OCI-LY3 (cell line): ENCODE results near the gene ZNF346.

Source experiments
- H2AFZ ChIP-seq: fragments of 200-600, 300-600 bp; shearing (Covaris generic); 2 replicates; pipeline ENCODE4 v1.6.0; 2014; ENCODE audit warnings: antibody characterized with exemption, low read depth, low read length
- H3K27ac ChIP-seq: fragments of 200-600, 300-600 bp; sonication (generic); 2 replicates; pipeline ENCODE4 v1.5.1; 2014; ENCODE audit warnings: mild to moderate bottlenecking, low read length, moderate library complexity, mixed read lengths
- H3K27me3 ChIP-seq: fragments of 200-600, 300-600 bp; sonication (generic); 2 replicates; pipeline ENCODE4 v1.6.1; 2014; ENCODE audit warnings: low read depth, low read length, mixed read lengths
- H3K36me3 ChIP-seq: fragments of 200-600, 300-600 bp; sonication (generic); replicated peaks from 2 replicates; pipeline ENCODE3; 2014; ENCODE audit warnings: low read depth, low read length, mixed read lengths
- H3K4me1 ChIP-seq: fragments of 300-600, 200-600 bp; sonication (generic); 2 replicates; pipeline ENCODE4 v1.6.1; 2014; ENCODE audit warnings: low read length, mixed read lengths
- H3K4me2 ChIP-seq: fragments of 200-600, 300-600 bp; sonication (generic); 2 replicates; pipeline ENCODE4 v1.6.1; 2014; ENCODE audit warnings: low read length, mixed read lengths
- H3K4me3 ChIP-seq: fragments of 300-600, 200-600 bp; sonication (generic); 2 replicates; pipeline ENCODE4 v1.5.1; 2014; ENCODE audit warnings: antibody characterized with exemption, mild to moderate bottlenecking, low read length, moderate library complexity
- H3K79me2 ChIP-seq: fragments of 300-600, 200-600 bp; shearing (Covaris generic); 2 replicates; pipeline ENCODE4 v1.6.1; 2014; ENCODE audit warnings: mild to moderate bottlenecking, low read length, mixed read lengths
- H3K9ac ChIP-seq: fragments of 300-600, 200-600 bp; shearing (Covaris generic); 2 replicates; pipeline ENCODE4 v1.6.0; 2014; ENCODE audit warnings: mild to moderate bottlenecking, low read length, moderate library complexity
- H3K9me3 ChIP-seq: fragments of 200-600, 300-600 bp; shearing (Covaris generic); 2 replicates; pipeline ENCODE4 v1.6.1; 2014; ENCODE audit warnings: low read length, mixed read lengths; ENCODE audit not compliant: insufficient read depth
- H4K20me1 ChIP-seq: fragments of 200-600, 300-600 bp; sonication (generic); 2 replicates; pipeline ENCODE4 v1.6.1; 2016; ENCODE audit warnings: low read length, mixed read lengths; ENCODE audit not compliant: insufficient read depth
- EZH2phosphoT487 ChIP-seq: fragments of 200-600 bp; shearing (Covaris generic); IDR thresholded peaks from 2 replicates; pipeline ENCODE4 v1.6.1; 2018; ENCODE audit warnings: antibody characterized with exemption, mixed run types, low read depth
- TF ChIP-seq, protein P1 (sequence below): fragments of 200-600, 300-600 bp; sonication (generic); IDR thresholded peaks from 2 replicates; pipeline ENCODE4 v1.5.1; 2014; ENCODE audit warnings: antibody characterized with exemption, low read length, low read depth

Gene ZNF346

DNA sequence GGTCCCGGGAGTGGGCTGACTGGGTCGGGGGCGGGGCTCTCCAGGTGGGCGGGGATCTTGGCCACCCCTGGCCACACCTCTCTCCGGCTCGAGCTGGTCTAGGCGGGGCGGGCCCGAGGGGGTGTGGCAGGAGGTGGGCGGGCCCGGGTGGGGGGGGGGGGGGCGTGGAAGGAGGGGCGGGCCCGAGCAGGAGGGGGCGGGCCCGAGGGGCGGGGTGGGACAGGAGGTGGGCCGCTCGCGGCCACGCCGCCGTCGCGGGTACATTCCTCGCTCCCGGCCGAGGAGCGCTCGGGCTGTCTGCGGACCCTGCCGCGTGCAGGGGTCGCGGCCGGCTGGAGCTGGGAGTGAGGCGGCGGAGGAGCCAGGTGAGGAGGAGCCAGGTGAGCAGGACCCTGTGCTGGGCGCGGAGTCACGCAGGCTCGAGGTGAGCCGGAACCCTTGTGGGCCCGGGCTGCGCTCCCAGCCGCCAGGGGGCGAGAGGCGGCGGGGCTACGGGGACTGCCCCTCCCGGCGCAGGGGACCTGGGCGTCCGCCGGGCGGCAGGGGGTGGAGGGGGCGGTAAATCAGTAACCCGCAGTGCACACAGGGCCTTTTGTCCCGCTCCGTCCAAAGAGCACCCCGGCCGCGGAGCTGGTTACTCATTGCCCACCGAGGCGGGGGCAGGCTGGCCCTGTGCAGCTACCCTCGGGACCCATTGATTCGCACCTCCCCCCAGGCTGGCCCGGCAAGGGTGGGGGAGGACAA is 64.3 kb downstream of the ZNF346 start, which contains the start of gene FGFR4:
Gene FGFR4, plus strand, starts transcription at position 262 of the 744 bp plus-strand sequence. CDS start 2,688 bp downstream, outside the sequence.
- Histone ChIP-seq H3K4me1 (0 out of 2 replicates have a peak, but pooled peaks cover 5% of the 10 kb centered on the region), H3K4me2 (peak within 1 kb of the TSS; percentile 71), H3K27ac (no peak within 1 kb of the TSS), H3K27me3 (peaks cover 27% of the 10 kb centered on the region), H4K20me1 (no peaks in the 10 kb centered on the region), H3K9ac (no peak within 1 kb of the TSS), H3K9me3 (no peaks in the 10 kb centered on the region), H3K36me3 (no peaks in the 10 kb centered on the region), H2AFZ (peak within 1 kb of the TSS; percentile 36; the same call in 1 of the 2 replicates), H3K4me3 (peak within 1 kb of the TSS; percentile 77), H3K79me2 (no peaks in the 10 kb centered on the region)
- TF ChIP-seq, protein P1, sequence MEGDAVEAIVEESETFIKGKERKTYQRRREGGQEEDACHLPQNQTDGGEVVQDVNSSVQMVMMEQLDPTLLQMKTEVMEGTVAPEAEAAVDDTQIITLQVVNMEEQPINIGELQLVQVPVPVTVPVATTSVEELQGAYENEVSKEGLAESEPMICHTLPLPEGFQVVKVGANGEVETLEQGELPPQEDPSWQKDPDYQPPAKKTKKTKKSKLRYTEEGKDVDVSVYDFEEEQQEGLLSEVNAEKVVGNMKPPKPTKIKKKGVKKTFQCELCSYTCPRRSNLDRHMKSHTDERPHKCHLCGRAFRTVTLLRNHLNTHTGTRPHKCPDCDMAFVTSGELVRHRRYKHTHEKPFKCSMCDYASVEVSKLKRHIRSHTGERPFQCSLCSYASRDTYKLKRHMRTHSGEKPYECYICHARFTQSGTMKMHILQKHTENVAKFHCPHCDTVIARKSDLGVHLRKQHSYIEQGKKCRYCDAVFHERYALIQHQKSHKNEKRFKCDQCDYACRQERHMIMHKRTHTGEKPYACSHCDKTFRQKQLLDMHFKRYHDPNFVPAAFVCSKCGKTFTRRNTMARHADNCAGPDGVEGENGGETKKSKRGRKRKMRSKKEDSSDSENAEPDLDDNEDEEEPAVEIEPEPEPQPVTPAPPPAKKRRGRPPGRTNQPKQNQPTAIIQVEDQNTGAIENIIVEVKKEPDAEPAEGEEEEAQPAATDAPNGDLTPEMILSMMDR, result peak; percentile 54
- TF ChIP-seq EZH2phosphoT487, result no peak

DNA sequence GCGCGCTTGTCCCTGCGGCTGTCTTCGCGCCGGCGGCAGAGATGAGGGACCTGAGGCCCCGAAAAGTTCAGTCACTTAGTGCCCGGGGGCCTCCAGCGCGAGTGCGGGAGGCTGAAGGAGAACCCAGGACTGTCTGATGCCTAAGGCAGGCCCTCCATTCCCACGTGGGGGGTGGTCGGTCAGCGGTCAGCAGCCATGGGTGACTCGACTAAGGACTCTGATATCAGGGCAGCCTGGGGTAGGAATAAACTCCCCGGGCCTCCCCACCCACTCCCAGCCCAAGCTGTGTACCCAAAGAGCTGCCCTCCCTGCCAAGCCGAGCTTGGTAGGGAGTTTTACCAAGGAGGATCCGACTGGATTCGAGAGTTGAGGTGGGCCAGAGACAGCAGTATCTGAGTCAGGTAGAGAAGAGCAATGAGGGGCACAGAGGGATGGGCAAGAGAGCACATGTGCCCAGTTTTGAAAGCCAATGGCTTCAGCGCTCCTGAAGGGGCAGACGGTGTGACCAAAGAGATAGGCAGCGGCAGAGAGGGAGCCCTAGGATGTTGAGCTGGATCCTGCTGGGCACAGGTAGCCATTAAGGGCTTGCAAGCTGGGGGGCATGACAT is 65.0 kb downstream of the ZNF346 start:
- Histone ChIP-seq H3K27ac (no peak overlapping the region), H3K36me3 (no peaks in the 10 kb centered on the region), H3K27me3 (peaks cover 27% of the 10 kb centered on the region), H3K4me3 (peak overlapping the region; percentile 77), H3K4me2 (peak overlapping the region; percentile 71), H2AFZ (peak overlapping the region; percentile 36; the same call in 1 of the 2 replicates), H3K9ac (no peak overlapping the region), H3K79me2 (no peaks in the 10 kb centered on the region), H3K4me1 (0 out of 2 replicates have a peak, but pooled peaks cover 5% of the 10 kb centered on the region), H3K9me3 (no peaks in the 10 kb centered on the region), H4K20me1 (no peaks in the 10 kb centered on the region)
- TF ChIP-seq EZH2phosphoT487, result no peak
- TF ChIP-seq, protein P1, result no peak

DNA sequence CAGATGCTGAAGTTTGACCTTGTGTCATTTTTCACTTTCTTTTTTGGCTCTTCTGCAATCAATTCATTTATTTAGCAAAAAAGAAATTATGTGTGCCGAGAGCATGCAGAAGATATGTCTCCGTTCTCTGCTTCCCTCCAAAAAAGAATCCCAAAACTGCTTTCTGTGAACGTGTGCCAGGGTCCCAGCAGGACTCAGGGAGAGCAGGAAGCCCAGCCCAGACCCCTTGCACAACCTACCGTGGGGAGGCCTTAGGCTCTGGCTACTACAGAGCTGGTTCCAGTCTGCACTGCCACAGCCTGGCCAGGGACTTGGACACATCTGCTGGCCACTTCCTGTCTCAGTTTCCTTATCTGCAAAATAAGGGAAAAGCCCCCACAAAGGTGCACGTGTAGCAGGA is 66.6 kb downstream of the ZNF346 start:
- H3K4me2 ChIP-seq, result no peak overlapping the region
- no peak overlapping the region for H3K9ac ChIP-seq
- peaks cover 19% of the 10 kb centered on the region for H3K27me3 ChIP-seq
- no peaks in the 10 kb centered on the region for H3K36me3 ChIP-seq
- H4K20me1 ChIP-seq, result no peaks in the 10 kb centered on the region
- no peaks in the 10 kb centered on the region for H3K9me3 ChIP-seq
- no peaks in the 10 kb centered on the region for H3K79me2 ChIP-seq
- no peak overlapping the region for H3K4me3 ChIP-seq
- TF ChIP-seq, protein P1, result no peak
- no peak for TF ChIP-seq EZH2phosphoT487
- 0 out of 2 replicates have a peak, but pooled peaks cover 5% of the 10 kb centered on the region for H3K4me1 ChIP-seq
- H3K27ac ChIP-seq, result no peak overlapping the region
- no peak overlapping the region for H2AFZ ChIP-seq

GRCh38 chr5:177089825-177090641 is 67.5 kb downstream of the ZNF346 start:
- H3K79me2 ChIP-seq, result no peaks in the 10 kb centered on the region
- H2AFZ ChIP-seq, result no peak overlapping the region
- H3K27me3 ChIP-seq, result peaks cover 18% of the 10 kb centered on the region
- no peaks in the 10 kb centered on the region for H3K36me3 ChIP-seq
- H3K9me3 ChIP-seq, result no peaks in the 10 kb centered on the region
- 0 out of 2 replicates have a peak, but pooled peaks cover 5% of the 10 kb centered on the region for H3K4me1 ChIP-seq
- no peaks in the 10 kb centered on the region for H4K20me1 ChIP-seq
- H3K4me3 ChIP-seq, result no peak overlapping the region
- H3K9ac ChIP-seq, result no peak overlapping the region
- H3K4me2 ChIP-seq, result no peak overlapping the region
- TF ChIP-seq EZH2phosphoT487, result no peak
- TF ChIP-seq, protein P1, result no peak
- H3K27ac ChIP-seq, result no peak overlapping the region
